ENCODE data around the gene RPS6KA6.
"Not testable (repeated sequence)": the region's sequence is repeated elsewhere in the genome, so short reads cannot be mapped to it uniquely, and the experiment has no call there.

Gene RPS6KA6

DNA sequence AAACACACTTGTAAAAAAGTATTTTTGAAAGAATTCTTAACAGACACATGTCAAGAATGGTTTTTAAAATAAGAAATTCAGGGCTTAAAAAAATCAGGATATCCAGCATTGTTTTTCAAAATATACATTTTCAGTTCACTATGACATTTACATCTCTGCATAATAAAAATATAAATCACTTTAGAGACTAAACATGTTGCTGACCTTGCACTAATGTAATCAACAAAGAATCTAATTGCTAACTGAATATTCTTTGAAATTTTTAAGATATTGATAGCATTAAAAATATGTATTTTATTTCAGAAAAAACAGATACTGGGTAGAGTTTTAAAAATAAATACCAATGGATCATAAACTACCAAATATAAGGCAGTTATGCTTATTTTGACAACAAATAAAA, 26.4 kb downstream of the RPS6KA6 start:
- DNase-seq: no peak

DNA sequence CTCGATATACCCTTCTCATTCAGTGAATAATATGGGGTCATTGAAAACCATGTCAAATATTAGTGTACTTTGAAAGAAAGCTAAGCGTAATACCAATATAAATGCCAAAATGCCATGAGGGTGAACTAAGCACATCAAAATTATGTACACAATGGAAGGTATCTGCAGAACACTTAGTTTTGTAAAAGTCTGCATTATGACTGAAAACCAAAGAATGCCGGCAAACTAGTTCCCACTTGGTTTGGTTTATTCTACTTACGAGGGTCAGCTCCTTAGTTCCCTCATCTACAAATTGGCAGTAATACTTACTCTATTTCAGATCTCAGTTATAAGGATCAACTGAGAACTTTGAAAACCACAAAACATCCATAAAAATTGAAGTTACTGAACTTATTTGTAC, 27.3 kb downstream of the RPS6KA6 start:
- no peak for DNase-seq

- no peak for DNase-seq
Measured at GRCh38 chrX:84156821-84157220, 31.2 kb downstream of the RPS6KA6 start.

DNA sequence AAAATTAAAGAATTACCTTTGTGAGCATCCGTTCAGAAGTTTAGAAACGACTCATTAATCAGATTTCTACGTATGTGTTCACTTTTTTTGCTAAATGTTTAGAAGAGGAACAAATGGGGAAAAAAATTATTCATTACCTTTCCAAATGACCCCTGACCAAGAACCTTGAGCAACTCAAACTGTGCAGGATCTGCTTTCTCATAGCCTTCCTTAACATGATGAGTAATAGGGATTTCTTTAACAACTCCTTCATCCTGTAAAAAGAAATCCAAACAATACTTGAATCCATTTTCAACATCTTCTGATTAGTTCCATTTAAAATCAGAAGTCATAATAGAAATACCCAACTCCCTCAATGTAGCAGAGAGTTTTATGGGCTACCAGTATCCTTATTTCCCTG, 32.1 kb downstream of the RPS6KA6 start:
- no peak for DNase-seq

DNA sequence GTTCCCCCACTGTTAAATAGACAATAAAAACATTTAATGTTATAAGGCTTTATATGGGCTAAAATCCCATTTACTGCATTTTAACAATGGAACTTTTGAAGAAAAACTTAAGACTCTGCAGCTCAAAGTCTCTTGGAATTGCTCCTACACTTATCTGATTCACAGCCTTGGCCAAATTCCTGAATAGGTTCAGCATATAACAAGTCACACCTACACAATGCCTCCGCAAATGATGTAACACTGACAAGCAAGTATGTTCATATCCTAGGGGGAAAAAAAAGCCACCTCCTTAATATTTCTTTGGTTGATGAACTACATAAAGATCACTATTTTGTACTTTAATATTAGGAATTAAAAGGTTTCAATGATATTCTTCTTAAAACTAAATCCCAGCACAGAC, 34.5 kb downstream of the RPS6KA6 start:
- DNase-seq: no peak

DNA sequence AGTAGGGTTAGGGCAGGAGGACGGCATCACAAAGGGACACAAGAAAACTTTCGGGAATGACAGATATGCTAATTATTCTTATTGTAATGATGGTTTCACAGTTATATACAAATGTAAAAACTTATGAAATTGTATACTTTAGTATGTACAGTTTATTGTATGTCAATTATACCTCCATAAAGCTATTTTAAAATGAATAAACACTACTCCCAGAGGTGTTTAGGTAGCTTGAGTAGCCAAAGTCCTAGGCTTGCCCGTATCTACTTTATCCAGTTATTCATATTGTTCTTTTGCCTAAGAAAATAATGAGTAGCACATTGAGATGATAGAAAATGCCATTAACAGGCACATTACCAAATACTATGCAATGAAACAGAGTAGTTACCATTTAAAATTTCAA, 43.0 kb downstream of the RPS6KA6 start:
- no peak for DNase-seq

- no peak for DNase-seq
Measured at GRCh38 chrX:84144281-84144680, 43.7 kb downstream of the RPS6KA6 start.

DNA sequence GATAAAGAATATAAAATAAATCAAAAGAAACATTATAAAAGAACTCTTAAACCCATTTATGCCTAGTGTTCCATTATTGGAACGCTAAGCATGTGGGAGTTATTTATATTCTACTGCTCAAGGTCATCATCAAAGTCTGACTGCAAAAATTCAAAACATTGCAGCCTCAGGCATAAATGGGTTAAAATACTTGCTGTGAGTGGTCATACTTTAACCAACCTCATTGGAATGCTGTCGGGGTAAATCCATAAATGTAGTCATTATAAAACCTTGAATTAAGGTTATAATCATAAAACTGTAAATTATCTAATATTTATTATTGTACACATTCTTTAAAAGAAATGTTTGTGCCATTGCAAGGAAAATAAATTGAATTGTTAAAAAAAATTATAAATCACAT, 55.0 kb downstream of the RPS6KA6 start:
- DNase-seq: no peak

DNA sequence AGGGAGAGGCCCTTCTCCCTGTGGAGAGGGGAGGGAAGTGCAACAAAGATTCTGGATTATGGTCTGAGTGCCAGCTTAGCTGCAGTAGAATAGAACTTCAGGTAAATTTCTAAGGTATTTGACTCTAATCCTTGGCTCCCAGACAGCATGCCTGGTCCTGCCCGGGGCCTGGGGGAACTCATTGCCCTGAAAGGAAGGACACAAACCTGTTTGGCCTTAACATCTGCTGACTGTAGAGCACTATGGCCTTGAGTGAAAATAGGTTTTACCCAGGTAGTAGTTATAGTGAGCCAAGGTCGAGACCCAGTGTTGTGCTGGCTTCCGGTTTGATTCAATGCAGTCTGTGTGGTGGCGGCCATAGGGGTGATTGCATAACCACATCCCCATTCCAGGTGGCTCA, 64.4 kb downstream of the RPS6KA6 start:
- DNase-seq: no peak

GRCh38 chrX:84118769-84119168, 69.2 kb downstream of the RPS6KA6 start:
- no peak for DNase-seq

DNA sequence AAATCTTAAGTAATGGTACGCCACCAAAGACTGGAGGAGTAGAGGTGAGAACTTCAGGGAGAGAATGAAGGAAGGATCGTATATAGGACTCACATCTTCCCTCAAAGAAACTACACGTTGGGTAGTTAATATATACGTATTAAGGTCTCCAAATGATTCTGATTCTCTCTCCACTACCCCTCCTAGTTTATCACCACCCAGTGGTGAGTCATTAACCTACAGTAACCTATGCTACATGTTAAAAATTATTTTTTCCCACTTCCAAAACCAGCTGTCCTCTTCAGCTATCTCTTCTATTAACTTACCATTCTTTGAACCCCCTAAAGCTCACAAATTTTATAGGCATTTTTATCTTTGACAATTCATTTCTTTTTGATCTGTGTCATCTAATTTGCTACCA, 69.7 kb downstream of the RPS6KA6 start:
- no peak for DNase-seq

DNA sequence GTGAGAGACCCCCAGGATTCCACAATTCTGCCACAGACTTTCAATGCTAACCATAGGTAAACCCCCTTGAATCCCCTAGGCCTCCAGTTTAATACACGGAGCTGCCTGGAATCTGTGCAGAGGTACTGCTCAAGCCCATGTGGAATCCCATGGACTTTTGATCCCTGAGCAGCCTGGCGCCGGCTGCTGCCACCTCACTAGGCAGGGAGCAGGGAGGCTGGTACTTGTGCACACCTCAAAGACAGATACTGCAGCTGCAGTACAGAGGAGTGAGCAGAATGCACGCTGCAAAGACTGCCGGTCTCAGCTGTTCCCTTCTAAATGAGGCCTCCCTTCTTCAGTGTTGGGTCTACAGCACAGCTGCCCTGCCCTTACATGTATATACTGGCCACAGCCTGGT, 79.4 kb downstream of the RPS6KA6 start:
- no peak for DNase-seq

DNA sequence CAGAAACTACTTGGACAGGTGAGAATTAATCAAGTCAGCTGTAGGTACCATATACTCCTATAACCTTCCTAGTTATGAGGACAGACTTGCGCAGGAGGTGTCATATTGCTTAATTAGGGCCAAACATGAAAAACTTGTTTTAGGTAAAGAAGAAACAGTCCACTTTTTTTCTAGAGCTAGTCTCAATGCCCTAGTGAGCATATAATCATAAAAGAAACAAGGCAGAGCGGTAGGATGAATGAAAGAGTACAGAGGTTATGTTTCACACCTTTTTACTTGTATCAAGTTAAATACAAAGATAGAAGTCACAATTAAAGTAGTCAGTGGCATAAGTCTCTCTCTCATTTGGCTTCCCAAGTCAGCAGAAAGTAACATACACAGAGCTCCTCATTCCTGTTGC, 88.9 kb downstream of the RPS6KA6 start:
- no peak for DNase-seq

DNA sequence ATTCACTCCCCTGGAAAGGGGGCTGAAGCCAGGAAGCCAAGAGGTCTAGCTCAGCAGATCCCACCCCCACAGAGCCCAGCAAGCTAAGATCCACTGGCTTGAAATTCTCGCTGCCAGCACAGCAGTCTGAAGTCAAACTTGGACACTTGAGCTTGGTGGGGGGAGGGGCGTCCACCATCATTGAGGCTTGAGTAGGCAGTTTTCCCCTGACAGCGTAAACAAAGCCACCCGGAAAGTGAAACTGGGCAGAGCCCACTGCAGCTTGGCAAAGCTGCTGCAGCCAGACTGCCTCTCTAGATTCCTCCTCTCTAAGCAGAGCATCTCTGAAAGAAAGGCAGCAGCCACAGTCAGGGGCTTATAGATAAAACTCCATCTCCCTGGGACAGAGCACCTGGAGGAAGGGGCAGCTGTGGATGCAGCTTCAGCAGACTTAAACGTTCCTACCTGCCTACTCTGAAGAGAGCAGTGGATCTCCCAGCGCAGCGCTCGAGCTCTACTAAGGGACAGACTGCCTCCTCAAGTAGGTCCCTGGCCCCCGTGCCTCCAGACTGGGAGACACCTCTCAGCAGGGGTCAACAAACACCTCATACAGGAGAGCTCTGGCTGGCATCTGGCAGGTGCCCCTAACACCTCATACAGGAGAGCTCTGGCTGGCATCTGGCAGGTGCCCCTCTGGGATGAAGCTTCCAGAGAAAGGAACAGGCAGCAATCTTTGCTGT, 108.4 kb downstream of the RPS6KA6 start:
- not testable (repeated sequence) for DNase-seq

GRCh38 chrX:84078991-84079390, 109.0 kb downstream of the RPS6KA6 start:
- DNase-seq: no peak

- no peak for DNase-seq
Measured at GRCh38 chrX:84064814-84065213, 123.2 kb downstream of the RPS6KA6 start.

DNA sequence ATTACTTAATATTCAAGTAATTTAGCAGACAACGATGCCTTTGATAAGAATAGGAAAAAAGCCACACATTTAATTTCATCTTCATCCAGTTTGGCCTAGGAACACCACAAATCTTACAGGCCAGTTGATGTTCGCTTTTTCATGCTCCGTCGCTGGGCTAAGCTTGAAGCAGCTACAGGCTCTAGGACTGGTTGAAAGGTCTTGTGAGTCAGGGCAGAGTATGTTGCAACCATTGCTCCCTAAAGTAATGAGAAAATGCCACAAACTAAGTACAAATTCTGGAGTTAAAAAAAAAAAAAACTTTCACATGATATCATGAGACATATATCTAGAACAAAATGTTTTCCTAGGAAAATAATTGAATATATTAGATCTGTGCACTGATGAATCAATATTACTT, 123.8 kb downstream of the RPS6KA6 start:
- DNase-seq: no peak

GRCh38 chrX:84047339-84047738, 140.7 kb downstream of the RPS6KA6 start:
- DNase-seq: no peak

DNA sequence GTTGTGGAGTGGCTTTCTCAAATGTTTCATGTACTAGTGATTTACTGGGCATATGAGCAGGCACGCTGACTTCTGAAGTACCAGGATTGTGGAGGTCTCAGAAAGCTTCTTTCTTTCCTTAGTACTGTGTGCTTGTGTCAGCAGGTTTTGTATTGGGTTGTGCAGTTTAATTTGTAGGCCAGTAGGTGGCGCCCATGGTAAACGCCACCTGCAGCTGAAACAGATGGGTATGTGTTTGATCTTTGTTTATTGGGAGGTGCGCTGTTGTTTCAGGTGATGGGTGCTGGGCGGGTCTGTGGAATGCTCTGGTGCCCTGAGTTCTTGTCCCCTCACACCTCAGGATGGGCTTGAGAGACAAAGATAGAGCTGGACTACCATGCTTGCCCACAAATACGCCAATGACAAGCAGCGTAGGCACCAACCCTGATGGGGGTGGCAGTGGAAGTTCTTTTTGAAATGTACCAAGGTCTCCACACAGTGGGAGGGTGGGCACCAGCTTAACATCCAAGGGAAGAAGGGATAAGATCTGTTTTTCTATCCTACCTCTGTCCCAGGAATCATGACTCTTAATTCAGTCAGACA, 141.5 kb downstream of the RPS6KA6 start:
- peak; percentile 0 for DNase-seq

GRCh38 chrX:84044051-84044450, 143.9 kb downstream of the RPS6KA6 start:
- DNase-seq: no peak

All from CD4-positive, alpha-beta T cell treated with Interleukin-10 for 1 hour (primary cell).